SKM-1 (cell line): ENCODE results near the gene SPIN3.
"Not testable (repeated sequence)": the region's sequence is repeated elsewhere in the genome, so short reads cannot be mapped to it uniquely, and the experiment has no call there.

Experiments used
- DNase-seq: peaks from one replicate; lab custom pipeline; 2025; ENCODE audit not compliant: unreplicated experiment; lab: John Stamatoyannopoulos, UW

Gene SPIN3

GRCh38 chrX:56995271-56995994 is at the start of gene SPIN3:
TSS of gene SPIN3 (minus strand) at chrX:56995541. CDS start at chrX:56994947, 594 bp downstream.
- DNase-seq = no peak

GRCh38 chrX:57044245-57044644 is 48.9 kb upstream of the SPIN3 start:
- DNase-seq = no peak

GRCh38 chrX:57037265-57037664 is 41.9 kb upstream of the SPIN3 start:
- not testable (repeated sequence) for DNase-seq

- DNase-seq = no peak
Measured at GRCh38 chrX:56994375-56995270, 718 bp downstream of the SPIN3 start.

- DNase-seq = no peak
Measured at GRCh38 chrX:56987741-56988140, 7.6 kb downstream of the SPIN3 start.

- no peak for DNase-seq
Measured at GRCh38 chrX:56986138-56986537, 9.2 kb downstream of the SPIN3 start.

- peak; percentile 14 for DNase-seq
Measured at GRCh38 chrX:56978172-56978571, 17.2 kb downstream of the SPIN3 start.

GRCh38 chrX:56975611-56976010 is 19.7 kb downstream of the SPIN3 start:
- DNase-seq = no peak

- DNase-seq = no peak
Measured at GRCh38 chrX:56974408-56974807, 20.9 kb downstream of the SPIN3 start.

GRCh38 chrX:56969559-56969958 is 25.8 kb downstream of the SPIN3 start:
- DNase-seq = no peak

GRCh38 chrX:56968980-56969379 is 26.4 kb downstream of the SPIN3 start:
- DNase-seq = no peak

GRCh38 chrX:56963377-56963776 is 32.0 kb downstream of the SPIN3 start:
- no peak for DNase-seq

GRCh38 chrX:56947699-56948098 is 47.6 kb downstream of the SPIN3 start:
- no peak for DNase-seq

GRCh38 chrX:56946201-56946600 is 49.1 kb downstream of the SPIN3 start:
- DNase-seq = not testable (repeated sequence)

- not testable (repeated sequence) for DNase-seq
Measured at GRCh38 chrX:56945226-56945625, 50.1 kb downstream of the SPIN3 start.

- DNase-seq = no peak
Measured at GRCh38 chrX:56943264-56943663, 52.1 kb downstream of the SPIN3 start.
